ENCODE data around the gene SUPT3H.

- TF ChIP-seq CTCF (IDR thresholded peaks at IDR 0.05; ENCODE audit: low read depth, low read length), result no peak
- TF ChIP-seq MYC (IDR thresholded peaks at IDR 0.05; ENCODE audit: low read depth, low read length), result no peak
Observed at GRCh38 chr6:44940367-44940766, 437.4 kb downstream of the SUPT3H start.
